Effector CD4-positive, alpha-beta T cell (primary cell): Measurements from ENCODE around the gene SLC14A1.

Experiments
- DNase-seq: peaks from one replicate; pipeline ENCODE4 v3.0.0-alpha.2; 2020

Gene SLC14A1

GRCh38 chr18:45760462-45761036 is 36.6 kb downstream of the SLC14A1 start:
- no peak for DNase-seq

- DNase-seq = no peak
Observed at GRCh38 chr18:45761512-45762114, 37.6 kb downstream of the SLC14A1 start.

GRCh38 chr18:45764000-45764686 is 40.2 kb downstream of the SLC14A1 start:
- DNase-seq = no peak

- DNase-seq = no peak
Observed at GRCh38 chr18:45765796-45766195, 41.8 kb downstream of the SLC14A1 start.

DNA sequence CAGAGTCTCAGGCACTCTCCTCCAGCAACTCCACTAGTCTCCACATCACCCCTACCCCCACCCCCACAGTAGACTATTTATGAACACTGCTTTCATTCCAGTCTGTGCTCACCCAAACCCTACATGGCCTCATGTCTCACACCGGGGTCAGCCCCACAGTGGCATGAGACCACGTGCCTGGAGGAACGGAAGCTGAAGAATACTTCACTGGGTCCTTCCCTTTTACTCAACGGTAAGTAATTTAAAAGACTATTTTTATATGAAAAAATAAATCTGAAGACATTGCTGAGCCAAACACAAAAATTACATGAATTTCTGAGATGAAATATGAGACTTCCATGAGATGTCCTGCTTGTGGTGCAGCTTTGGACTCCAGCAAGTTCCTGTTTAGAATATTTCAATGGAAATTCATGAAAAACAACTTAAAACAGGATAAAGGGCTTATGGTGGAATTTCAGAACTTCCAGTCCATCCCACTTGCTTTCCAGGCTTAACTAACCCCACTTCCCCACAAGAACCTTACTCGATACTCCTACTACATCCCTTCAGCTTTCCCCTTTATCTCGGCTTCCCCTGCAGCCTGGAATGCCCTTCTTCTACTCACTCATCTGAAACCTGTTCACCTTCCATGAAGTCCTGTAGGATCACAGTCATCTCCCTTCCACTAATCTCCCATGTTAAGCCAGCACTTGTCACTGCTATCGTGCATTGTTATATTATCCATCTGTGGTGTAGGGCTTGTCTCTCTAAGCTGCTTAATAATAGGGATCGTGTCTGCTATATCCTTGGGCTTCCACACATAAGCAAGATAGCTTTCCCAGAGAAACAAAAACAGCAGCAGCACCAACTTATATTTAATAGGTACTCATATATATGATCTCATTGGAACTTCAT is 47.9 kb downstream of the SLC14A1 start:
- DNase-seq = no peak

- DNase-seq = no peak
Observed at GRCh38 chr18:45774065-45774521, 50.1 kb downstream of the SLC14A1 start.

- DNase-seq = peak; percentile 5
Observed at GRCh38 chr18:45775241-45775676, 51.3 kb downstream of the SLC14A1 start.

DNA sequence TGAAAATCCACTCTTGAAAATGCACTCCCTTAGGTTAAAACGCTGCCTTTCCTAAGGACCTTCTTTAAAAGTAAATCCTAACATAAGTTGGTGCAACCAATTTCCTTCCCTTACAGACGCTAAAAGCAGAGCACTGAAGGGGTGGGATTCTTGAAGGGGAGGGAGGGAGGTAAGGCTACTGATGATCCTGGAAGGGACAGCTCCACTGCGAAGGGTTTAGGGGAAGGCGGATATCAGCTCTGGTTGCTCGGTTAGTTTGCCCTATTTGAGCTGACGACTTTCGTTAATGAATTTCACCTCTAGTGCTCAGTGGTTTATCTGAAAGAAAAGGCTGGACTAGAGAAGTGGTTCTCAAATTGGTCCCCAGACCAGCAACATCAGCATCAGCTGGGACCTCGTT is 51.8 kb downstream of the SLC14A1 start:
- DNase-seq = no peak

GRCh38 chr18:45777393-45777792 is 53.4 kb downstream of the SLC14A1 start:
- no peak for DNase-seq

DNA sequence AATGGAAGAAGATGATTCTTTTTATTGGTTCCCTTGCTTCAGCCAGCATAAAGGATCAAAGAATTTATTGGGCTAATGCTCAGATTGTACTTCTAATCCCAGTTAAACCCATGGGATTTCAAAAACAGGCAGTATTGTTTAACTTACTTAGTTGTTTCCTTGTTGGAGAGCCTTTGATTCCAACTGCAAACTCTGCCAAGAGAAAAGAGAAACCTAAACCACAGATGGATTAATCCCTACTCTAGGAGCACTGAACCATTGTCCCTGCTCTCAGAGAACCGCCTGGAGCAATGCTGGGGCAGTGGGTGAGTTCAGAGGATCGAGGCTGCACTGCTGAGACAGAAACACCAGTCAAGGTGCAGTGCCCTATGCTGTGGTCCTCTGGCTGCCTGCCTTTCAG is 56.6 kb downstream of the SLC14A1 start:
- no peak for DNase-seq

GRCh38 chr18:45782662-45783061 is 58.7 kb downstream of the SLC14A1 start:
- no peak for DNase-seq

GRCh38 chr18:45783097-45784075 is 59.4 kb downstream of the SLC14A1 start:
- no peak for DNase-seq

GRCh38 chr18:45785134-45785533 is 61.2 kb downstream of the SLC14A1 start:
- no peak for DNase-seq

DNA sequence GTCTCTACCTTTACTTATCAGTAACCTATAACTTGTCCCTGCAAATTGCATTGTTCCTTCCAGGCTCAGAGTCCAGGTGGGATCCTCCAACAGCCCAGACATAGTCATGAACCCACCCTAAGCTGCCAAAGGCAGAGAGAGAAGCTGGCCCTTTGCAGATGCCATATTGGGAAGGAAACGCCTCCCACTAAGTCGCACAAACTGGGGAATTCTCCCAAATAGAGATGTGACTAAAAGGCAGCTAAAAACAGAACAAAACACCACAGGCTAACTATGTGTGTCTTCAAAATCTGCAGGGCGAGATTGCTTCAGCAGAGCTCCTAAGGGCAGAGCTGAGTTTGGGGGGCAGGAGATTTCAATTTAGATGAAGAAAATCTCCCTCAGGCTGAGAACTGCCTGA is 63.0 kb downstream of the SLC14A1 start:
- no peak for DNase-seq

DNA sequence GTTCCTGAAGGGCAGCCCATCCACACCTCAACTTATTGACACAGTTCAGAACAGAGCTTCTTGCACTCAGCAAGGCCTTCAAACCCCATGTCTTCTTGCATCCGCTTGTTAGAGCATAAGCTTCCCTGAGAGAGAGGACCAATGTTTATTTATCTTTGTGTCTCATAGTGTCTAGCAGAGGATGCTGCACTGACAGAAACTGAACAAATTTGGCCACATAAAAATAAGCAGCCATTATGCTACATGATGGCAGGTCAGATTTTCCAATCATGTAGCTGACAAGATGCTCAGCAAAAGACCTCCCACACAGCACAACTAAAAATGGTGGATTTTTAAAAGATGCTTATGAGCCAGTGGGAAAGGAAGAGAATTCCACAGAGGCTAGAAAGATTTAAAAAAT is 63.4 kb downstream of the SLC14A1 start:
- DNase-seq = no peak

DNA sequence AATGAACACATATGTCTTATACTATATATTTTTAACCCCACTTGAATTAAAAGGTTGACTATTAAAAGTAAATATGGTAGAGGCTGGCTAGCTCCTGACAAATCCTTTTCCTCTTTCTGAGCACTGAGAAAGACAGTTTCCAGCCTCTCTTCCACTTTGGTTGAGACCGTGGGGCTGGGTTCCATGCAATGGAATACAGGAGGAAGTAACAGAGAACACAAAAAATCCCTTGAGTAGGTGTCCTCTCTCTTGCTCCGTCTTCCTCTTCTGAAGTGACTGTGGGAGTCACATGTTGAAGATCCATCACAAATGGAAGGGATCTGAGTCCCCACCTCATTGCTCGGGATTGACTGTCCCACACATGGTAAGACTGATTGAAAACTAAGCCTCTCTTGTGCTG is 64.9 kb downstream of the SLC14A1 start:
- DNase-seq = no peak

- no peak for DNase-seq
Observed at GRCh38 chr18:45792506-45793263, 68.7 kb downstream of the SLC14A1 start.

DNA sequence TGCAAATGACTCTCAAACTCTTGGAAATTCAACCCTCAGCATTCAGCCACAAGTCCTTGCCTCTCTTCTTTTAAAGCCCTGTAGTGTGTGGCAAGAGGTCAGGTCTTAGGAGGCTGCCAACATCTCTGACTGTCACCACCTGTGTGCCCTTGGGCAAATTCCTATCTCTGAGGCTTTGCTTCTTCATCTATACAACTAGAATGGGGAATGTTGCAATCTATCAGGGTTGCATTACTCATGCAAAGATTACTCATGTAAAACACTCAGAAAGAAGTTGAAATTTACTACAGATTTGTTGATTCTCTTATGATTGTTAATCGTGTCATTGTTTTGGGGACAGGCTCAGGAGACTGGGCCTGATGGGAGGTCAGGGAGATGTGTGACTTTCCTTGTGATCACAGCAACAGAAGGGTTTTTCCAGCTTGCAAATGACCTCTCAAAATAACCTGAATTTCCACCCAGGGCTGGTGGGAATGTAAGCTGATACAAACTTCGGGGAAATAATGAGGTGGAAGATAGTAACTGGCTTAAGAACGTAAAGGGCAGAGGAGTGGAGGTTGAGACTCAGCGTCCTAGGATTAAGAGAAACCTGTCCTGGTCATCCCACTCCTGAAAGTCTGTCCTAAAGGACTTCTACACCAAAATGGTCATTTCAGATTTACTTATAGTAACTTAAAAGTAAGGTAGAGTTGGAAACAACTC is 69.4 kb downstream of the SLC14A1 start:
- no peak for DNase-seq

DNA sequence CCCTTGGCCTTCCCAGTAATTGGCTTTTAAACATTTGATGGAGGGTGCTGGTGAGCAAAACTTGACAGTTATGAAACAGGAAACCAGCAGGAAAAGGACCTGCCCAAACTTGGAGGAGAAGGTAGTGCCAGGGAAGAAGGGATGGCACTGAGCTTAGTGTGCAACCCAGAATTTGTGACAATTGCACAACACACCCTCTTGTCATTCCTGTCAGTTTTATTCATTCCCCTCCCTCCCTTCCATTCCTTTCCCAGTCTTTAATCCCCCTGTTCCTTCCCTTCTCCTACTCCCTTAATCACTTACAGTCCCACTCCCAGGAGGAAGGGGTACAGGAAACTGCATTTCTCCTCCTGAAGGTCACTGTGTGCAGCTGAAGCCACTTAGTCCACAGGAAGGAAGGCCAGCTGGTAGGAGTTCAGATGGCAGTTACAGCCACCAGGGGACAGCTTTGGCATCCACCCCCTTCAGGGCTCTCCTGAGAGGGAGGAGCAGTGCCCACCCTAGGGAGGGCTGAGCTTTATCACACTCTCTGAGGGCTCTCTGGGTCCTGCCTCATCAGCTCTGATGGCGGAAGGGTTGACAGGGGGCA is 77.5 kb downstream of the SLC14A1 start:
- no peak for DNase-seq
